Spleen (tissue), 11 donors: ENCODE data around the gene ERH. TPM values are rescaled to one million over a fixed set of nuclear protein-coding genes. Genes with fewer than 3 reads are reported as not detected.

ENCODE experiments used
- DNase-seq: peaks from one replicate; pipeline ENCODE4 v3.0.0-alpha.2; 2020
- H3K27ac ChIP-seq, 8 donors: fragments of 200-600 bp; sonication (generic) in 7 of 8; 1 replicate in 4 of 8; 2 replicates in 4 of 8; pipeline versions ENCODE4 v1.5.0 to v1.8.0; 2016 to 2021; ENCODE audit warnings: inconsistent platforms in 4 of 8, mild to moderate bottlenecking in 4 of 8, moderate library complexity in 1 of 8
- H3K27me3 ChIP-seq, 7 donors: fragments of 200-600 bp; sonication (generic) in 6 of 7; replicated peaks in 1 of 7; 1 replicate in 4 of 7; 2 replicates in 3 of 7; pipeline versions ENCODE4 v1.5.0 to v1.8.0; 2016 to 2021; ENCODE audit warnings: inconsistent platforms in 3 of 7, mild to moderate bottlenecking in 1 of 7
- H3K36me3 ChIP-seq, 6 donors: fragments of 200-600 bp; sonication (generic) in 5 of 6; 1 replicate in 4 of 6; 2 replicates in 2 of 6; pipeline versions ENCODE4 v1.5.0 to v1.8.0; 2016 to 2021; ENCODE audit warnings: inconsistent platforms in 2 of 6
- H3K4me1 ChIP-seq, 6 donors: fragments of 200-600 bp; sonication (generic) in 5 of 6; 1 replicate in 3 of 6; 2 replicates in 3 of 6; pipeline versions ENCODE4 v1.5.0 to v1.8.0; 2016 to 2021; ENCODE audit warnings: inconsistent platforms in 3 of 6
- H3K4me3 ChIP-seq, 8 donors: fragments of 200-600 bp; sonication (generic) in 7 of 8; 1 replicate in 4 of 8; 2 replicates in 4 of 8; pipeline versions ENCODE4 v1.5.0 to v1.8.0; 2016 to 2021; ENCODE audit warnings: inconsistent platforms in 4 of 8, mild to moderate bottlenecking in 4 of 8, moderate library complexity in 2 of 8
- H3K9me3 ChIP-seq, 8 donors: fragments of 200-600 bp; sonication (generic) in 7 of 8; 1 replicate in 4 of 8; 2 replicates in 4 of 8; pipeline versions ENCODE4 v1.5.0 to v1.8.0; 2016 to 2021; ENCODE audit warnings: inconsistent platforms in 4 of 8
- CTCF ChIP-seq, 11 experiments: fragments of 200-600 bp in 7 of 11; fragments of 450-650 bp in 4 of 11; sonication (generic) in 4 of 11; IDR thresholded peaks in 8 of 11; conservative IDR thresholded peaks in 3 of 11; 1 replicate in 7 of 11; 2 replicates in 4 of 11; pipeline versions ENCODE4 v1.4.0 to v1.8.0; 2016 to 2021; ENCODE audit warnings: antibody characterized with exemption in 11 of 11, inconsistent platforms in 4 of 11, mild to moderate bottlenecking in 1 of 11
- POLR2A ChIP-seq, 3 donors: fragments of 450-650 bp; IDR thresholded peaks; one replicate each; pipeline ENCODE4 v1.5.1; 2017; ENCODE audit warnings: antibody characterized with exemption in 3 of 3, mild to moderate bottlenecking in 1 of 3
- POLR2AphosphoS5 ChIP-seq, 3 donors: sonication (generic); formaldehyde crosslinking; IDR thresholded peaks; one replicate each; pipeline ENCODE4 v1.5.1; 2017; ENCODE audit warnings: antibody characterized with exemption in 3 of 3
- WGBS, 5 donors: extraction: QIAGEN DNeasy Blood & Tissue Kit in 3 of 5; methylation state at CpG; one replicate each; pipeline versions ENCODE4 v1.1.5 to v1.1.7; 2013 to 2018; 5-methylcytosine and 5-hydroxymethylcytosine counted together
- intact Hi-C: fragments of 100-400 bp; cut with DNase I; formaldehyde crosslinking; loops from one replicate; pipeline ENCODE4 v1.15.0; 2023; ENCODE audit warnings: low total_unique reads
- polyA plus RNA-seq, 3 donors: library from polyadenylated mRNA; stranded (reverse); fragments of 200-250 nt; gene quantifications; one replicate each; pipeline ENCODE4 v1.2.1, GENCODE V29; 2013
- total RNA-seq, 7 donors: library from RNA; depleted of rRNA in 3 of 7; stranded (reverse); fragments of >200 nt in 3 of 7; fragmentation: NEBNext Ultra II Directional in 4 of 7; extraction: Animal tissue kit (Norgen Biotek cat#: 25700) in 4 of 7; gene quantifications; one replicate each; pipeline versions ENCODE4 v1.1.0 to v1.2.1, GENCODE V29; 2016 to 2021
- donor health status: healthy with polysubstance abuse.
- donor health status: DM: no; HTN: no; CAD: no; lungs with moderate emphysema.
- donor health status: DM: no; HTN: no; CAD: no.
- donor health status: Bipolar disorder and iron deficiency.
- donor health status: healthy.
- donor health status: DM: no; HTN: no; CAD: no.
- donor health status: DM: yes; HTN: yes; CAD: no.

Gene ERH
- total and polyA plus RNA-seq, 10 donors, result 53.5 to 182 (median 127) TPM

- TF ChIP-seq CTCF (IDR thresholded peaks at IDR 0.05 in 8 of 11, conservative IDR thresholded peaks at IDR 0.05 in 3 of 11) (peak in 10 of 11 experiments; percentile 9 to 63 (median 43)), POLR2AphosphoS5 (IDR thresholded peaks at IDR 0.05) (no peak)
- H3K27me3 ChIP-seq, result peaks cover 0 to 14% (median 0%) of the 10 kb centered on the region in 7 donors
- no peak for DNase-seq
- peaks cover 0 to 7% (median 0%) of the 10 kb centered on the region in 6 donors for H3K4me1 ChIP-seq
- H3K27ac ChIP-seq, result no peak overlapping the region
- peaks cover 0 to 6% (median 0%) of the 10 kb centered on the region in 6 donors for H3K36me3 ChIP-seq
- H3K9me3 ChIP-seq, result no peaks in the 10 kb centered on the region
- H3K4me3 ChIP-seq, result no peak overlapping the region
- intact Hi-C loops, result no loop called here
- 30 to 44% (median 37%) methylated on average over 4 to 9 of the region's 9 CpGs for WGBS, 5 donors
These were observed 51.4 kb downstream of the ERH start for GRCh38 chr14:69346710-69347109.

DNA sequence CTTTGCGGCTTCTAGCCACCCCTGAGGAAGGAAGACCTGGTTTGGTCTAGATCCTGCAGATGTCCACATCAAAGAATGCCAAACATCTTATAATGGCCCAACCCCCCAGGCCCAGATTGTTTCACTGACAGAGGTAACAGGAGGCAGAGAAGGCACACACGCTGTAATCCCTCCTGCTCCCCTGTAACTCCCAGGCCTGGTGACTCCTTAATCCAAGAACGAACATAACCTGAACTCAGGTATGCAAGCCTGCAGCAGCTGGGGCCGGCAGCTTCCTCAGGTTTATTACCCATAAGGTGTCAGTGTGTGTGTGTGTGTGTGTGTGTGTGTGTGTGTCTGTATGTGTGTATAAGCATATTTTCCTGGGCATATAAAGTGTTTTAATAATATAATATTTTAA lies 52.7 kb downstream of the ERH start:
- intact Hi-C loops, result no loop called here
- Histone ChIP-seq H3K4me1 (no peaks in the 10 kb centered on the region), H3K9me3 (no peaks in the 10 kb centered on the region), H3K36me3 (peaks cover 0 to 6% (median 0%) of the 10 kb centered on the region in 6 donors), H3K27me3 (peaks cover 0 to 18% (median 0%) of the 10 kb centered on the region in 7 donors), H3K4me3 (no peak overlapping the region), H3K27ac (no peak overlapping the region)
- DNase-seq, result no peak
- WGBS, 5 donors, result 57 to 69% (median 67%) methylated on average over 4 of the region's 4 CpGs
- TF ChIP-seq POLR2AphosphoS5 (IDR thresholded peaks at IDR 0.05) (no peak), CTCF (IDR thresholded peaks at IDR 0.05 in 8 of 11, conservative IDR thresholded peaks at IDR 0.05 in 3 of 11) (no peak), POLR2A (IDR thresholded peaks at IDR 0.05) (no peak)

DNA sequence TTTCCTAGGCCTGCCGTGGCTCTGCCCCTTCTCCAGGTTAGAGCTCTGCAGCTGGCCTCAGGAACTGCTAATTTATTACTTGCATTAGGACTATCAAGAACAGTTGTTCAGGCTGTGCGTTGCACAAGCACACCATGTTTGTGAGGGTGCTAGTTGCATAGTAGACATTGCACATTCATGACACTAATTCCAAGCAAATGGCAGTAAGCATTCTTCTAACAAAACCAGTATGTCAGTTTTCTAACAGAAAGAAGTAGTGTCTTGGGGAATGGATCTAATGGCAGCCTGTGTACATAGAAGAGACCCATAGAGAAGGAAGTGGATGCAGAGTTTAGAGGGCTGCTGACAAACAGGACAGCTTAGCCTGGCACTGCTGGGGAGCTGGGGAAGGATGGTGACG lies 53.9 kb downstream of the ERH start:
- intact Hi-C loops, result no loop called here
- WGBS, 5 donors, result 84 to 93% (median 87%) methylated on average over 3 of the region's 3 CpGs
- no peak overlapping the region for H3K4me3 ChIP-seq
- peaks cover 0 to 6% (median 0%) of the 10 kb centered on the region in 6 donors for H3K36me3 ChIP-seq
- H3K9me3 ChIP-seq, result no peaks in the 10 kb centered on the region
- peaks cover 0 to 14% (median 0%) of the 10 kb centered on the region in 7 donors for H3K27me3 ChIP-seq
- H3K4me1 ChIP-seq, result no peaks in the 10 kb centered on the region
- no peak overlapping the region for H3K27ac ChIP-seq
- TF ChIP-seq POLR2A (IDR thresholded peaks at IDR 0.05), result no peak
- TF ChIP-seq CTCF (IDR thresholded peaks at IDR 0.05 in 8 of 11, conservative IDR thresholded peaks at IDR 0.05 in 3 of 11), result no peak
- no peak for TF ChIP-seq POLR2AphosphoS5 (IDR thresholded peaks at IDR 0.05)
- DNase-seq, result no peak

- H3K27me3 ChIP-seq, result peaks cover 0 to 17% (median 0%) of the 10 kb centered on the region in 7 donors
- intact Hi-C loops, result no loop called here
- 85 to 89% (median 86%) methylated on average over 8 of the region's 8 CpGs for WGBS, 5 donors
- no peak for TF ChIP-seq POLR2A (IDR thresholded peaks at IDR 0.05)
- no peak for TF ChIP-seq POLR2AphosphoS5 (IDR thresholded peaks at IDR 0.05)
- TF ChIP-seq CTCF (IDR thresholded peaks at IDR 0.05 in 8 of 11, conservative IDR thresholded peaks at IDR 0.05 in 3 of 11), result no peak
- no peaks in the 10 kb centered on the region for H3K9me3 ChIP-seq
- H3K4me1 ChIP-seq, result no peaks in the 10 kb centered on the region
- no peak overlapping the region for H3K4me3 ChIP-seq
- DNase-seq, result no peak
- H3K36me3 ChIP-seq, result peaks cover 0 to 3% (median 0%) of the 10 kb centered on the region in 6 donors
- H3K27ac ChIP-seq, result no peak overlapping the region
These were observed 55.1 kb downstream of the ERH start for GRCh38 chr14:69342928-69343525.
